Fibroblast of skin of left quadriceps (primary cell): ENCODE measurements around the gene FOS.

Experiments used
- DNase-seq, 2 experiments: peaks; one replicate each; pipeline ENCODE4 v3.0.0-alpha.2; 2013; ENCODE audit warnings: low read depth in 2 of 2

The FOS gene

DNA sequence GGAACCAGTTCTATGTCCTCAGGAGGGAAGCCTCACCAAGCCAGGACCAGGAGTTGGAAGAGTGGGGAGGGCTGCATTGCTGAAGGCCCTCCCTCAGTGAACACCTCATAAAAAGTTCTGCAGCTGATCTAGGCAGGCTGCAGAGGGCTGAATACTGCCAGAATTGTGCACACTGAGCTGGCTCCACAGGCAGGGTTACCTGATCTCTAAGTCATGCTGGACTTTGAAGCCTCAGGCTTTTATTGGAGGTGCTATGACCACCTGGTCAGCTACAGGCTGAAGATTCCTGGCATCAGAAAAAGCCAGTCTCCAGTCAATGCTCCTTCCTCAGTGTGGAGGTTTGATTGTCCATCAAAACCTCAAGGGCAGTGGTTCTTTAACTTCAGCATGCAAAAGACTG lies 39.7 kb downstream of the FOS start:
- no peak for DNase-seq

DNA sequence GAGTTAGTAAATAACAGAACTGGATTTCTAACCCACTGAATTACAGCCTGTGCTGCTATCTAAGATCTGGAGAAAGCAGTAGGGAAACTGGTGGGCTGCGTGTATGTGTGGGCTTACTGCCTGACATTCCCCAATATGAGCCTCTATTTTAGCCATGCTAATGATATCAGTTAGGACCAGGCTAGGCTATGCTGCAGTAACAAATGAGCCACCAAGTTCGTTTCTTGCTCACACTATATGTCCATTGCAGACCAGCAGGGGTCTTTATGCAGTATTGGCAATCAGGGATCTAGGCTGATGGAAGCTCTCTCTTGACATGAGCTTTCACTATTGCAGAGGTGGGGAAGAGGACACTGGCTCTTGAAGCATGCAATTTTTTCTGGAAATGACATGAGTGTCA lies 40.4 kb downstream of the FOS start:
- no peak for DNase-seq

DNA sequence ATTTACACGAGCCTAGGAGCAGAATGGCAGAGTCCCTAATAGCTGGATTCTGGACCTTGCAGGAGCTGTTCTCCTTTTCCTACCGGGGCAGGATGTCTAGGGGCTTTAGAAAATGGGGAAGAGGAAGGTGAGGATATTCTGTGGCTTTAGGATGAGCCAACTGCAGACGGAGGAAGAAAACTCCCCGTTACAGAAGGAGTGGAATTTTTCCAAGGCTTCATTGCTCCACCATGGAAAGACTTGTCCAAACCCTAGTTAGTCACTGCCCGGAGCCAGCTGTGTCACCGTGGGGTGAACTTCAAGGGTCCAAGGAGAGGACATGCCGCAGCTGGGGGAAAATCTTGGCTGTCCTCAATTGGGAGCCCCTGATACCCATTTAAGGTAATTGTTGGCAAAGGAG lies 41.6 kb downstream of the FOS start:
- no peak for DNase-seq

DNA sequence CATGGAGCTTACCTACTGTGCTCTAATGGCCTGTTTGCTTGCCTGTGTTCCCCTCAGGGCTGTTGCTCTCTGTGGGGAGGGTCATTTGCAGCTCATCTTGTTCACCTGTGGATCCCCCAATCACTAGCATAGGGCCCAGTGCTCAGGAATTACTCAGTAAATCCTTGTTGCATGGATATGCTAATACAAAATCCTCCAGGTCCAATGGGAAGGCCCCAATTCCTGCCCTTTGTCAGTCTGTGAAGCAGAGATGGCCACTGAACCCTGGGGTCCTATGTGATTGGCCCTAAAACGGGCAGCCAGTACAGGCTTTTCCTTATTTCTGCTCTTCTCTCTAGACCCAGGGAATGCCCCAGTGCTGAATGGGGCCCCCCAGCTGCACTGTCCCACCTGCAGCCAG lies 44.1 kb downstream of the FOS start:
- DNase-seq: no peak

DNA sequence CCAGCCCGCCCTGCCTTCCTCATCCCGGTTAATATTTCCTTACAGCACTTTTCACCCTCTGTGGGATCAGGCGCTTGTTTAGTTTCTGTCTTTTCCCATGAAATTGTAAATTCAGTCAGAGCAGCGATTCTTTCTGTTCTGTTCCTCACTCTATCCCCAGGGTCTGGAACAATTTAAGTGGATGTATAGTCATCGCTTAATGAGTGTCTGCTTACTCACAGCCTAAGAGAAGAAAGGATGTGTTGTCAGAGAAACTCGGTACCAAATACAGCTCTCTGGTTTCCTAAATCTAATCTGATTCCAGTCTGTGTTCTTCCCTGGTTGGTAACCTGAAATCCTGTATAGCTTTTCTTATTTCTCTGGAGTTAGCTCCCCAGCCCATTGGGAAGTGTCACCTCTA lies 44.9 kb downstream of the FOS start:
- DNase-seq: no peak

DNA sequence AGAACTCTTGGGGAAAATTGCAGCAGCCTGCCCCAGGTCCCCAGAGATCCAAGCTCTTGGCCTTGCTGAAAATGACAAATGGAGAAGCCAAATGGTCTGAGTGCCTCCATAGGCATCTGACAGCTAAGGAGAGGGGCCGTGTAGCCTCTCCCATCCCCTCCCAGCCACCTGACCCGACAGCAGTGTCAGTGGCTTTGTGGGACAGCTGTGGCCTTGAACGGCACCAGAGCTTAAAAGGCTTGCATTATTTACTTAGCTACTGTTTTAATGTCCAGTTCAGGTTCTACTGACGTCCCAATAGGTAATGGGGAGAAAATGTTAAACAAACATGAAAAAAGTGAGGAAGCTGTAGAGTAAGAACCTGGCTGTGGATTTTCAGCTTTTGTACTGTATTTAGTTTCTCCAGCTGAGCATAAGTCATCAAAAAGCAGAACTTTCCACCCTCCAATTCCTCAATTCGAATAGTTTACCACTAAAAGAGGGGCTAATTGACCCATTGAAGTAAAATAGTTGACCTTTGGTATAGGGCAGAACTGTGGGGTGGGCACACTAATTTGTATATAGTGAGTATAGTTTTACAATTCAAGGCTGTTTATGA lies 50.0 kb downstream of the FOS start:
- DNase-seq: no peak

DNA sequence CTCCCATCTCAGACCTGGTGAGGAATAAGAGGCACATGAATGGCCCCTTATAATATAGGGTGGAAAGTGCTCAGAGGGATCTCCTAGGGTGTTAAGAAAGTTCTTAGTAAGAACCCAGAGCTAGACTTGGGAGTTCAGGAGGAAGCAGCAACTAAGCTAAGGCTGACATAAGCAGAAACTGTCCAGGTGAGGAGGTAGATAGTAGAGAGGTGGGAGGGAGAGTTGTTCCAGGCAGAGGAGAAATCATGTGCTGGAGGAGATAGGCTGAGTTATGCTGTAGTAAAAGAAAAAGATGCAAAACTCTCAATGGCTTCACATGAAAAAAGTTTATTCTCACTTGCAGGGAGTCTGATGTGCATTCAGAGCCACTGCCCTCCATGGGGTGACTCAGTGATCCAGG lies 50.7 kb downstream of the FOS start:
- no peak for DNase-seq

DNA sequence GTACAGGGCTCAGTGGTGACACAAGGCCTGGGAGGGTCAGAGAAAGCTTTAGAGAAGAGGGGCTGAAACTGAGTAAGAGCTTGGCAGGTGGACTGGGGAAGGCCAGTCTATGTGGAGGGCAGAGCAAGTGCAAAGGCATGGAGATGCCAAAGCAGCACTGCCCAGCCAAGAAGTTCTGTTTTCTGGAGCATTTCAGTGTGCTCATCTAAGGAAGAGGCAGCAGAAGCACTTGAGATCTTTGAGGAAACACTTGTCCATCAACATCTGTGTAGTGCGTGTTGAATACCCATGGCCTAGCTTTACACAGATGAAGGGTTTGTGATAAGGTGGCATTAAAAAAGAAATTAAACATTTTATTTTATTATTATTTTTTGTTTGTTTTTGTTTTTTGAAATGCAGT lies 52.8 kb downstream of the FOS start:
- no peak for DNase-seq
